Jurkat, Clone E6-1 (cell line): ENCODE results near the gene CAPN10.

Experiments used
- DNase-seq: peaks from one replicate; pipeline ENCODE4 v3.0.0-alpha.2; 2011; ENCODE audit warnings: low read depth, low spot score
- H3K4me3 ChIP-seq: 2 replicates; pipeline ENCODE4 v1.5.1; 2011; ENCODE audit warnings: mild to moderate bottlenecking, low read length, control low read depth, moderate library complexity

Gene CAPN10

GRCh38 chr2:240583774-240584173 lies 2.8 kb upstream of the CAPN10 start:
- no peak overlapping the region for H3K4me3 ChIP-seq

GRCh38 chr2:240584486-240585031 lies 2.0 kb upstream of the CAPN10 start:
- DNase-seq = peak; percentile 96
- peak overlapping the region; percentile 97 for H3K4me3 ChIP-seq

More at GRCh38 chr2:240583774-240584173, 2.8 kb upstream of the CAPN10 start:
- no peak for DNase-seq

- peak overlapping the region; percentile 97 for H3K4me3 ChIP-seq
- no peak for DNase-seq
These were observed 1.4 kb upstream of the CAPN10 start for GRCh38 chr2:240585101-240585500.

GRCh38 chr2:240585681-240586197 lies 795 bp upstream of the CAPN10 start:
- no peak for DNase-seq
- peak overlapping the region; percentile 97 for H3K4me3 ChIP-seq

- H3K4me3 ChIP-seq = peak overlapping the region; percentile 97
- peak; percentile 42 for DNase-seq
These were observed 626 bp downstream of the CAPN10 start for GRCh38 chr2:240586919-240587800.

GRCh38 chr2:240588006-240588655 lies 1.6 kb downstream of the CAPN10 start:
- peak overlapping the region; percentile 97 for H3K4me3 ChIP-seq
- DNase-seq = no peak

- no peak overlapping the region for H3K4me3 ChIP-seq
- no peak for DNase-seq
These were observed 2.1 kb downstream of the CAPN10 start for GRCh38 chr2:240588669-240589068.

DNA sequence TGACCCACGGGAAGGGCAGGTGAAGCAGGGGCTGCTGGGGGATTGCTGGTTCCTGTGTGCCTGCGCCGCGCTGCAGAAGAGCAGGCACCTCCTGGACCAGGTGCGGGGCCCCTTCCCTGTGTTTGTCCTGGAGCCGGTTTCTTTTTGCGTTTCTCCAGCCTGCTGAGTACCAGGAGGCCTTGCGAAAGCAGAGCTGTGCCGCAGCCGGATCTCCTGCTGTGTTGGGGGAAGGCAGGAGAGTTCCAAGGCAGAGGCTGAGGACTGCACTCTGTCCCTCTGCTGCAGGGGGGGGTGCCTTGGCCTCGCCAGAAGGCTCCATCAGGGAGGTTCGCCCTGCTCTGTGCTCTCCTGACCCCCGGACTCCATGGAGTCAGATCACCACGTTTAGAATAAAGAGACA lies 2.8 kb downstream of the CAPN10 start:
- H3K4me3 ChIP-seq = no peak overlapping the region
- no peak for DNase-seq

- DNase-seq = no peak
- H3K4me3 ChIP-seq = no peak overlapping the region
These were observed 3.5 kb downstream of the CAPN10 start for GRCh38 chr2:240589850-240590525.

GRCh38 chr2:240590681-240591111 lies 4.2 kb downstream of the CAPN10 start:
- no peak for DNase-seq

GRCh38 chr2:240591226-240591625 lies 4.7 kb downstream of the CAPN10 start:
- DNase-seq = no peak
- H3K4me3 ChIP-seq = no peak overlapping the region

More at GRCh38 chr2:240590681-240591111, 4.2 kb downstream of the CAPN10 start:
- no peak overlapping the region for H3K4me3 ChIP-seq

DNA sequence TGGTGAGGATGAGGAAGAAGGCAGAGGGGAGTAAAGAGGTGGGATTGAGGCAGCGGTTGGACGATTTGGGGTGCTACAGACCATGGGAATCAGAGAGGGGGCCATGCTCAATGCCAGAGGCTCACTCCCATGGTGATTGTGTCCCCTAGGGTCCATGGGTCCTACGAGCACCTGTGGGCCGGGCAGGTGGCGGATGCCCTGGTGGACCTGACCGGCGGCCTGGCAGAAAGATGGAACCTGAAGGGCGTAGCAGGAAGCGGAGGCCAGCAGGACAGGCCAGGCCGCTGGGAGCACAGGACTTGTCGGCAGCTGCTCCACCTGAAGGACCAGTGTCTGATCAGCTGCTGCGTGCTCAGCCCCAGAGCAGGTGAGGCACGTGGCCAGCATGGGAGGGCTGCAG lies 5.2 kb downstream of the CAPN10 start:
- no peak overlapping the region for H3K4me3 ChIP-seq
- no peak for DNase-seq

DNA sequence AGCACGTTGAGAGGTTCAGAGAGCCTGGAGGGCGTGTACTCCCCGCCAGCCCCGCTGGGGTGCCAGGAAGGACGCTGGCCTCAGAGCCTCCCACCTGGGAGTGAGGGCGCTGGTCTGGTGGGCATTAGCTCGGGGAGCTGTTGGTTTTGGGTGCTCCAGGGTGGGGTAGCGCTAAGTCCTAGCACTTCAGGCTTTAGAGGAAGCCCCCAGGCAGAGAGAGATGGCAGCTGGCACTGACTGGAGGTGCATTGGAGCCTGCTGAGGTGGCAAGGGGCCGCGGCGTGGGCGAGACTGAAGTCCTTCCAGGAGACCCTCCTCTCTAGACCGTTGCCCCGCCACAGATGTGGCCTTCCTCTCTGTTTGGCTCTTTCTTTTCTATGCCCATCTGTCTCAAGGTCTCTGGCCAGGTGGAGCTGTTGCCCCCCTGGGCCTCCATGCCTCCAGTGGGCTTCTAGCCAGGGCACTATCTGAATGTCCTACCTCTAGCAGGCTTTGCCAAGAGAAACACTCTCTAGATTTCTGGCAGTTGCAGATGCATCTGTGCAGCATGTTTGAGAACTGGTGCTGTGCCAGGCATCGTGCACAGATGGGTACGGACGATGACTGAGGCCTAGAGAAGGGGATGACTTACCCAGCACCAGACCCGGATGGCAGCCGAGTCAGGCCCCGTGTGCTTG lies 6.6 kb downstream of the CAPN10 start:
- no peak overlapping the region for H3K4me3 ChIP-seq
- DNase-seq = no peak

DNA sequence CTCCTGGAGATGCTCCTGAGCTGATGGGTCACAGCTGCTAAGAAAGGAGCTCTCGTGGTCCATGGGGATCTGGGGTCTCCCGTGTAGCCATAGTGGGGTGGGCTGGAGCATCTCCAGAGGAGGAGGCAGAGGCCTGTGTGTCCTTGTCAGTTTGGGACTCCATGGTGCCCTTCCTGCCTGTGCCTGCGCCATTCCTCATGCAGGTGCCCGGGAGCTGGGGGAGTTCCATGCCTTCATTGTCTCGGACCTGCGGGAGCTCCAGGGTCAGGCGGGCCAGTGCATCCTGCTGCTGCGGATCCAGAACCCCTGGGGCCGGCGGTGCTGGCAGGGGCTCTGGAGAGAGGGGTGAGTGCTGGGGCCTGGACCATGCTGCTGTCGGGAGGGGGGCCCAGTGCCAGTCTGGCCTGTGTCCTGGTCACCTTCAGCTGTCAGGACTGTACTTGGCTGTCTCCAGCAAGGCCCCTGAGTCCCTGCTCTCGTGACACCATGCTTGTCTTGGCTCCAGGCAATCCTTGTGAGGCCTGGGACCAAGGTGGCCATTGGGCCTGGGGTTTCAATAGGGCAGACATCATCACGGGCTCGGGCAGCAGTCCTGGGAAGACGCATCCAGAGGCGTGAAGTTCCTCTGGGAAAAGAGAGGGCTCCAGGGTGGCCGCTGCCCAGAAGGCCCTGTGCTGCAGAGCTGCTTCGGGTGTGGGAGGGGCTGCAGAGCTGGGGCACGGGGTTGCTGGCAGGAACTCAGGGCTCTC lies 7.3 kb downstream of the CAPN10 start:
- no peak for DNase-seq
- H3K4me3 ChIP-seq = no peak overlapping the region

- DNase-seq = no peak
- no peak overlapping the region for H3K4me3 ChIP-seq
These were observed 8.2 kb downstream of the CAPN10 start for GRCh38 chr2:240594511-240595380.

GRCh38 chr2:240595381-240596079 lies 9.0 kb downstream of the CAPN10 start:
- DNase-seq = no peak
- H3K4me3 ChIP-seq = no peak overlapping the region

GRCh38 chr2:240596080-240596460 lies 9.5 kb downstream of the CAPN10 start:
- DNase-seq = no peak
- no peak overlapping the region for H3K4me3 ChIP-seq
